Measurements from ENCODE around the gene DCLRE1A. TPM values are rescaled to one million over a fixed set of nuclear protein-coding genes. Genes with fewer than 3 reads are reported as not detected.
A peak's percentile ranks its signal among the peaks of the same experiment; 100 is the strongest.

The DCLRE1A gene
- total RNA-seq, 4 donors from 2014 or later, result 4.2 to 9.8 (median 6.2) TPM

DNA sequence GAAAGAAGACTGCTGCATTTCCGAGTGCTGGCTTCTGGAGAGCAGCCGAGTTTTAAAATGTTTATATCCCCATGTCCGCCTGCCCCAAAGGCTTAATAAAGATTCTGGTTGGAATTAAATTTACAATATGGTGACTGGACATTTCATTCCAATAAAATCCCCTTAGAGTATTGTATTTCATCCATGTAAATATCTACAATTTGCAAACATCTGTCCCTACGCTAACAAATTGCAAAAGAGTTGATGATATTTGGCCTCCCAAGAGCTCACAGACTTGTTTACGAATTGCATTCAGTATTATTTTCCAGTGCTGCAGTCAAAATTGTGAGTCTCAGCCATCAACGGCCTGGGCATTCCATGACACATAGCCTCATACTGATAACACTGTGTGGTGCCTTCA lies 52.3 kb downstream of the DCLRE1A start:
- no peak overlapping the region for H3K4me3 ChIP-seq
- 37 to 65% methylated on average over 5 to 6 of the region's 6 CpGs for WGBS, 2 donors (ENCODE audit: low coverage in 1 of 2)

DNA sequence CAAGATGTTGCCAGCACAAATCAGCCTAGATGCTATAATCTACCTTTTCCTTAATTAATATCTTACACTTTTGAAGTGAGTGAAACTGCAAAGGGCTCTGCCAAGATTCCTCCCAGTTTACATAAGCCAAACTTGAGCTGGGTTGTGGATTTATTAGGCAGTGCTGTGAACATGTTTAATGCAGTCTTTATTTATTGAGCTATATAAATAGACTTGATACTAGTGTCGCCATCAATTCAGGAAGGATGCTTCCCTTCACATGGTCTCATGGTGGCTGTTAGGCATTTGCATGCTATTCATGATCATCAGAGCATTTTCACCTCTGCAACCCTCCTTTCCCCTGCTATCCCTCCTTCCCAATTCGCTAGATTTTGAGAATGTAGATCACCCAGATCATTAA lies 62.2 kb downstream of the DCLRE1A start:
- H3K9me3 ChIP-seq, result no peaks in the 10 kb centered on the region
- WGBS, 2 donors (ENCODE audit: low coverage in 1 of 2), result 46 to 51% methylated on average over 2 of the region's 2 CpGs
- ATAC-seq, result no peak
- no peaks in the 10 kb centered on the region for H3K27me3 ChIP-seq
- TF ChIP-seq, protein P1, sequence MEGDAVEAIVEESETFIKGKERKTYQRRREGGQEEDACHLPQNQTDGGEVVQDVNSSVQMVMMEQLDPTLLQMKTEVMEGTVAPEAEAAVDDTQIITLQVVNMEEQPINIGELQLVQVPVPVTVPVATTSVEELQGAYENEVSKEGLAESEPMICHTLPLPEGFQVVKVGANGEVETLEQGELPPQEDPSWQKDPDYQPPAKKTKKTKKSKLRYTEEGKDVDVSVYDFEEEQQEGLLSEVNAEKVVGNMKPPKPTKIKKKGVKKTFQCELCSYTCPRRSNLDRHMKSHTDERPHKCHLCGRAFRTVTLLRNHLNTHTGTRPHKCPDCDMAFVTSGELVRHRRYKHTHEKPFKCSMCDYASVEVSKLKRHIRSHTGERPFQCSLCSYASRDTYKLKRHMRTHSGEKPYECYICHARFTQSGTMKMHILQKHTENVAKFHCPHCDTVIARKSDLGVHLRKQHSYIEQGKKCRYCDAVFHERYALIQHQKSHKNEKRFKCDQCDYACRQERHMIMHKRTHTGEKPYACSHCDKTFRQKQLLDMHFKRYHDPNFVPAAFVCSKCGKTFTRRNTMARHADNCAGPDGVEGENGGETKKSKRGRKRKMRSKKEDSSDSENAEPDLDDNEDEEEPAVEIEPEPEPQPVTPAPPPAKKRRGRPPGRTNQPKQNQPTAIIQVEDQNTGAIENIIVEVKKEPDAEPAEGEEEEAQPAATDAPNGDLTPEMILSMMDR (IDR thresholded peaks at IDR 0.05), result no peak
- TF ChIP-seq EP300 (IDR thresholded peaks at IDR 0.05), result no peak
- TF ChIP-seq POLR2A (IDR thresholded peaks at IDR 0.05), result no peak
- TF ChIP-seq POLR2AphosphoS5 (IDR thresholded peaks at IDR 0.05), result no peak
- peak overlapping the region in 1 of 4 donors; percentile 20 for H3K27ac ChIP-seq
- no peak overlapping the region for H3K4me3 ChIP-seq
- no peaks in the 10 kb centered on the region for H3K36me3 ChIP-seq
- H3K4me1 ChIP-seq, result peaks cover 0 to 23% (median 0%) of the 10 kb centered on the region in 3 donors

More for the DNA sequence above, 52.3 kb downstream of the DCLRE1A start:
- ATAC-seq, result no peak
- peaks cover 0 to 33% (median 0%) of the 10 kb centered on the region in 3 donors for H3K4me1 ChIP-seq
- H3K9me3 ChIP-seq, result no peaks in the 10 kb centered on the region
- H3K36me3 ChIP-seq, result no peaks in the 10 kb centered on the region
- no peaks in the 10 kb centered on the region for H3K27me3 ChIP-seq
- TF ChIP-seq POLR2A (IDR thresholded peaks at IDR 0.05), result no peak
- H3K27ac ChIP-seq, result peak overlapping the region in 1 of 4 donors; percentile 19

DNA sequence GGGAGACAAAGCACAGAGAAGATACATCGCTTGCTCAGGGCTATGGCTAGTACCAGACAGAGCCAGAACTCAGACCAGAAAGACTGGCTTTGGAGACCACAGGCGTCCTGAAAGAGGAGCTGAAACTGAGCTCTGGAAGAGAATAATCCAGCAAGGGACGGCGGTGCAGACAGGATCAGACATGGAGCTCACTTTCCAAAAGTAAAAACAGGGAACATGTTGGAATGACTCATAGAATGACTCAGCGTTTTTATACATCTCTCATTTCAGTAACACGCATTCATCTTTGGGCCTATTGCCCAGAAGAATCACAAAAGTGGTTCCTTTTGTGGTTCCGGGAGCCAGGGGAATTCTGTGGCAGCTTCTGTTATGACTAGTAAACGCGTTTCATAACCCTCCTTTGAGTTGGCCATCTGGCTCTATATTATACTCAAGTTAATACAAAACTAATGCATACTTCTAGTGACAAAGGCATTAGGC lies 65.2 kb downstream of the DCLRE1A start:
- H3K4me1 ChIP-seq, result peaks cover 0 to 23% (median 0%) of the 10 kb centered on the region in 3 donors
- ATAC-seq, result peak; percentile 83
- no peaks in the 10 kb centered on the region for H3K36me3 ChIP-seq
- H3K27ac ChIP-seq, result peak overlapping the region; percentile 26 to 70 (median 62)
- H3K4me3 ChIP-seq, result no peak overlapping the region
- TF ChIP-seq POLR2AphosphoS5 (IDR thresholded peaks at IDR 0.05) (peak; percentile 77), POLR2A (IDR thresholded peaks at IDR 0.05) (no peak), EP300 (IDR thresholded peaks at IDR 0.05) (no peak)
- TF ChIP-seq, protein P1 (IDR thresholded peaks at IDR 0.05), result no peak
- 12 to 21% methylated on average over 8 of the region's 9 CpGs for WGBS, 2 donors (ENCODE audit: low coverage in 1 of 2)
- no peaks in the 10 kb centered on the region for H3K9me3 ChIP-seq
- H3K27me3 ChIP-seq, result no peaks in the 10 kb centered on the region

Small RNA genes within 50 kb of the gene (small RNA-seq; reads per million reads assigned to genes)
- gene RF00560, result 0 reads per million in 4 donors

Other genes with a start within 250 kb of the DCLRE1A start
- gene NRAP, start 190.0 kb downstream of the DCLRE1A start, total RNA-seq, result under 1 TPM in 1 of 4 donors, not detected in 3; under 0.01 TPM
- gene CASP7, start 174.2 kb downstream of the DCLRE1A start, total RNA-seq, result 10 to 100 TPM; 13.7 to 29.2 (median 20.1) TPM
- gene PLEKHS1, start 102.4 kb downstream of the DCLRE1A start, total RNA-seq, result 1 to 10 TPM in 1 of 4 donors, under 1 TPM in 1, not detected in 2; 0.12 to 1.1 TPM
- gene NHLRC2, start 579 bp upstream of the DCLRE1A start, total RNA-seq, result 10 to 100 TPM; 41.2 to 80.9 (median 62.1) TPM
- 1 to 10 TPM; 1.8 to 9.1 (median 6.8) TPM for gene ADRB1, start 189.8 kb upstream of the DCLRE1A start, total RNA-seq

All from gastroesophageal sphincter (tissue), 4 donors.